Glomerular endothelial cell (primary cell): Measurements from ENCODE around the gene FIBCD1. TPM values are rescaled to one million over a fixed set of nuclear protein-coding genes. Genes with fewer than 3 reads are reported as not detected.

ENCODE experiments used
- DNase-seq: peaks from one replicate; pipeline ENCODE4 v3.0.0-alpha.2; 2011; ENCODE audit warnings: low read depth, low spot score; ENCODE audit errors: extremely low read depth
- total RNA-seq: library from RNA; depleted of rRNA; stranded (reverse); fragments of >200 nt; gene quantifications from 2 replicates; pipeline ENCODE4 v1.2.3, GENCODE V29; 2015

Gene FIBCD1
- total RNA-seq, 1 donor from 2014 or later: not detected

DNA sequence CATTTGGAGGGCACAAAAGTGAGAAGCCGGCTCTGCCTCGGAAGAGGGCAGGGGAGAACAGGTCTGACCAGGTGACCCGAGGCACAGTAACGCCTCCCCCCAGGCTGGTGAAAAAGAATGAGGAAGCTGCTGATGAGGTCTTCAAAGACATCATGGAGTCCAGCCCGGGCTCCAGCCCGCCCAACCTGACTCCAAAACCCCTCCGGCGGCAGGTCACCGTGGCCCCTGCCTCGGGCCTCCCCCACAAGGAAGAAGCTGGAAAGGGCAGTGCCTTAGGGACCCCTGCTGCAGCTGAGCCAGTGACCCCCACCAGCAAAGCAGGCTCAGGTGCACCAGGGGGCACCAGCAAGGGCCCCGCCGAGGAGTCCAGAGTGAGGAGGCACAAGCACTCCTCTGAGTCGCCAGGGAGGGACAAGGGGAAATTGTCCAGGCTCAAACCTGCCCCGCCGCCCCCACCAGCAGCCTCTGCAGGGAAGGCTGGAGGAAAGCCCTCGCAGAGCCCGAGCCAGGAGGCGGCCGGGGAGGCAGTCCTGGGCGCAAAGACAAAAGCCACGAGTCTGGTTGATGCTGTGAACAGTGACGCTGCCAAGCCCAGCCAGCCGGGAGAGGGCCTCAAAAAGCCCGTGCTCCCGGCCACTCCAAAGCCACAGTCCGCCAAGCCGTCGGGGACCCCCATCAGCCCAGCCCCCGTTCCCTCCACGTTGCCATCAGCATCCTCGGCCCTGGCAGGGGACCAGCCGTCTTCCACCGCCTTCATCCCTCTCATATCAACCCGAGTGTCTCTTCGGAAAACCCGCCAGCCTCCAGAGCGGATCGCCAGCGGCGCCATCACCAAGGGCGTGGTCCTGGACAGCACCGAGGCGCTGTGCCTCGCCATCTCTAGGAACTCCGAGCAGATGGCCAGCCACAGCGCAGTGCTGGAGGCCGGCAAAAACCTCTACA lies 54.2 kb downstream of the FIBCD1 start:
- no peak for DNase-seq

DNA sequence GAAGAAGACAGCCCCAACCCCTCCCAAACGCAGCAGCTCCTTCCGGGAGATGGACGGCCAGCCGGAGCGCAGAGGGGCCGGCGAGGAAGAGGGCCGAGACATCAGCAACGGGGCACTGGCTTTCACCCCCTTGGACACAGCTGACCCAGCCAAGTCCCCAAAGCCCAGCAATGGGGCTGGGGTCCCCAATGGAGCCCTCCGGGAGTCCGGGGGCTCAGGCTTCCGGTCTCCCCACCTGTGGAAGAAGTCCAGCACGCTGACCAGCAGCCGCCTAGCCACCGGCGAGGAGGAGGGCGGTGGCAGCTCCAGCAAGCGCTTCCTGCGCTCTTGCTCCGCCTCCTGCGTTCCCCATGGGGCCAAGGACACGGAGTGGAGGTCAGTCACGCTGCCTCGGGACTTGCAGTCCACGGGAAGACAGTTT lies 54.9 kb downstream of the FIBCD1 start:
- no peak for DNase-seq

DNA sequence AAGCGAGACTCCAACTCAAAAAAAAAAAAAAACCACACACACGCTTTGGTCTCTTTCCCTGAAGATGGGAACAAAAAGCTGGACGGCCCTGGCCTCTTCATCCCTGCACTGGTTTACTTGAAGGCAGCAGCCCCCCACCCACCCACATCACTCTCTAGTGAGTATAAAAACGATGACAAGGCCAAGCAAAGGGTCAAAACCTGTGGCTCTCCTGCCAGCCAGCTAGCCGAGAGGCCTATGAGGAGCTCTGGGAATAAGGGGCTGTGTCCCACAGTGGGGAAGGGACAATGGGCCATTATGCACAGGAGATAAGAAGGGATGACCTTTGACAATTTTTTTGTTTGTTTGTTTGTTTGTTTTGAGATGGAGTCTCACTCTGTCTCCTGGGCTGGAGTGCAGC lies 55.6 kb downstream of the FIBCD1 start:
- no peak for DNase-seq

DNA sequence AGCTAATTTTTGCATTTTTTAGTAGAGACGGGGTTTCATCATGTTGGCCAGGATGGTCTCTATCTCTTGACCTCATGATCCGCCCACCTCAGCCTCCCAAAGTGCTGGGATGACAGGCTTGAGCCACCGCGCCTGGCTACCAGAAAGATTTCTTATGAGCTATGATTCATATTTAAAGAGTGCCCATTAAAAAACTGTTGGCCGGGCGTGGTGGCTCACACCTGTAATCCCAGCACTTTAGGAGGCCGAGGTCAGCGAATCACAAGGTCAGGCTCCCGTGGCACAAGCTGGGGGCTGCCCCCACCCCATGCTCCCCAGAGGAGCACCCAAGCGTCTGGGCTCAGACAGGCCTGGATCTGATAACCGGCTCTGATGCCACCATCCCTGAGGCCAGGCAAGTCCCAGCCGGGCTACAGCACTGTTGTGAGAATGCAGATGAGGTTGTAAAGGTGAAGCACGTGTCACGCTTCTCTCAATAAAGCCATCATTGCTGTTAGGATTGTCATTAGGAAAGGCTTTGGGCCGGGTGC lies 56.3 kb downstream of the FIBCD1 start:
- no peak for DNase-seq

DNA sequence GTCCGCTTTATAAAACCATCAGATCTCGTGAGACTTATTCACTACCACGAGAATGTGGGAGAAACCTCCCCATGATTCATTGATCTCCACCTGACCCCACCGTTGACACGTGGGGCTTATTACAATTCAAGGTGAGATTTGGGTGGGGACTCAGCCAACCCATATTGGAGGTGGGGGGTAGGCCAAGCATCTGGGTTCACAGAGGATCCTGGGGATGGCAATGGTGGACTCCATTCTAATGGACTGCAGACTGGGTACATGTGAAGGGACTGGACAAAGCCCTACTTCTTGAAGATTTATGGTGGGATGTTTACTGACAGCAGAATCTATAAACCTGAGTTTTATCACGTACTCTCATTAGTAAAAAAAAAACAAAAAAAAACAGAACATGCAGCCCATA lies 57.5 kb downstream of the FIBCD1 start:
- no peak for DNase-seq

DNA sequence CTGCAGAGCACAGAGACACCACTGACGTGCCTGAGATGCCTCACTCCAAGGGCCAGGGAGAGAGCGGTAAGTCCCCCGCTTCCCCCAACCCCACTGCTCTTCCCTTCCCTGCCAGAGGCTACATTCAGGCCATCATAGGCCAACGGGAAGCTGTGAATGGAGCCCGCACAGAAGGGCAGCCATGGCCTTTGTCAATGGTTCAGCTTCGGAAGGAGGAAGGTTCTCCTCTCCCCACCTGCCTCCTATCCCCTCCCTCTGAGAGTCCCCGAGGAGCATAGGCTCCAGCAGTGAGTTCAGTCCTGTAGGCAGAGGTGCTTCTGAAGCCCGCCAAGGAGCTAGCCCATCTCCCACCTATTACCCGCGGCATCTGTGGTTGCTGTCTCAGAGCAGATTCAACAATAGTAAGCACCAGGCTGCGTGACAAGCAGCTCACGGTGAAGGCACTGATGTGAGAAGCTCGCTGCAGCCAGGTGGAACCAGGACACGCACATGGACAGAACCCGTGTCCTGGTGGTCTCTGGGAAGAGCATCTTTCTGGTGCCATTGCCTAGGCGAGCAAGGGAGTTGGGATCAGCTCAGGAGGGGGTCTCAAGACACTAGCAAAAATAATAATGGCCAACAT lies 58.3 kb downstream of the FIBCD1 start:
- DNase-seq: no peak

DNA sequence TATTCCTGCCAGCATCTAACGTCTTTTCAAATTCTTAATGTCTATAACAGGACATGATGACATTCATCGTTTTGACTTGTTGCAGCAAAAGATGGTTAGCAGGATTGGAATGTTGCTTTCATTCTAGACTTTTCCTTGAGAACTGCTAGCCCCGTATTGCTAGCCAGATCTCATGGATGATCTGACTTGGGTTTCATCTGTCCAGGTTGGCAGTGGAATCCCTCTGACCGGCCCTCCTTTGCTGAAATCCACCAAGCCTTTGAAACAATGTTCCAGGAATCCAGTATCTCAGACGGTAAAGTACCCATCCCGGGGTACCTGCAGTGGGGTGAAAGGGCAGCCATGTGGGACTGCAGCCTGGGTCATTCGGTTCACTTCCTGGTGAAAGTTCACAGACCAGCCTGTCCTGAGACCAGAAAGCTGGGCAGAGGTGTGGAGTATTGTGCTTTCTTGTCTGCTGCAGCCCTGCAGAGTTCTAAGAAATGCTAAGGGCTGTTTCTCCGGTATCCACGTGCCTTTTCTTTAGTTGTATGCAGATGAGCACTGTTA lies 59.1 kb downstream of the FIBCD1 start:
- no peak for DNase-seq

DNA sequence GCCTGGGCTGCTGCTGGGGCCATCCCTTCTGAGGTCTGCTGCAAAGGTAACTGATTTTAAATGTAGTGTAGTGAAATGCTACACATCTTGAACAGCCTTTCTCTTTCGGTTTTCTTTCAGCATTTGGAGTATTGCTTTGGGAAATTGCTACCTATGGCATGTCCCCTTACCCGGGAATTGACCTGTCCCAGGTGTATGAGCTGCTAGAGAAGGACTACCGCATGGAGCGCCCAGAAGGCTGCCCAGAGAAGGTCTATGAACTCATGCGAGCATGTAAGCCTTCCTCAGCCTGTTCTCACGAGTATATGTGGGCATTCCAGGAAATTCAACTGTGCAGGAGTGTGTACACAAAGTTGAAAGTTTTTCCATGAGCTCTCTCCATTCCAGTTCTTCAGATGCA lies 60.8 kb downstream of the FIBCD1 start:
- no peak for DNase-seq

DNA sequence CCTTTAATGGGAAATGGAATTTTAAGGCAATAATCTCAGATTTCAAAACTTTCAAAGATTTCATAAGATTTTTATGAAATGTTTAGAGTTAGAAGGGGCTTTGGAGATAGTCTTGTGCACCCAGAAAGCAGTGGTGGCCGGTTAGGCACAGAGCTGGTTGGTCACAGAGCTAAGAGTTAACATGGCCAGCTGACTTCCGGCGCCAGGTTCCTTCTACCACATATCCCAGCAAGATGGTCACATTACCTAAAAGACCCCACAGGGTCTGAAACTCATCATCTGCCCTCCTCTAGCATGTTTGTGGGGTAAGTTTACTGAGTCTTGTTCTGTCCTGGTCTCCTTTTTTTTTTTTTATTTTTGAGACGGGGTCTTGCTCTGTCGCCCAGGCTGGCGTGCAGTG lies 61.7 kb downstream of the FIBCD1 start:
- DNase-seq: no peak

DNA sequence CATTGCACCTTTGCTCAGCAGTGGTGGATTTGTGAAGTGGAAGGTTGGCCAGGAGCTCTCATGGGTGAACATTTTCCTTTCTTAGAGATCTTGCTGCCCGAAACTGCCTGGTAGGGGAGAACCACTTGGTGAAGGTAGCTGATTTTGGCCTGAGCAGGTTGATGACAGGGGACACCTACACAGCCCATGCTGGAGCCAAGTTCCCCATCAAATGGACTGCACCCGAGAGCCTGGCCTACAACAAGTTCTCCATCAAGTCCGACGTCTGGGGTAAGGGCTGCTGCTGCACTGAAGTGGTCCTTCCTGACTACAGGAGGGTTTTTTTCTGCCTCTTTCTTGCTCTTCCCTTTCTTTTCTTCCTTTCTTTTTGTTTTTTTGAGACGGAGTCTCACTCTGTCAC lies 64.3 kb downstream of the FIBCD1 start:
- DNase-seq: no peak

DNA sequence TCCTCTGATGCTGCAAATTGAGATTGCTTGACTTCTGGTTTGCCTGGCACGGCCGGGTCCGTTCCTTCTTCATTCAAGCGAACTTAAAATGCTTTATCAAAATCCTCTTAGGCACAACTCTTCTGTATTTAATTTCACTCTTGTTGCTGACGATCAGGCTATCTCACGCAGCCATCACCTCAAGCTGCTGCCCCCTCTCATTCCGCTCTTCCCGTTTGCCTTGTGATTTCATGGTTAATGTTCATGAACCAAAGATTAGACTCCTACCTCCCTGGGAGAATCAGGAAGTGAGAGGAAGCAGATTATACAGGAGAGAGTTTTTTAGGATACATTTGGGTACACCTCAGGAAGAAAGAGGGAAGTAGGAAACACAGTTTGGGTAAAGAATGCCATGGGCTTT lies 65.1 kb downstream of the FIBCD1 start:
- DNase-seq: no peak

DNA sequence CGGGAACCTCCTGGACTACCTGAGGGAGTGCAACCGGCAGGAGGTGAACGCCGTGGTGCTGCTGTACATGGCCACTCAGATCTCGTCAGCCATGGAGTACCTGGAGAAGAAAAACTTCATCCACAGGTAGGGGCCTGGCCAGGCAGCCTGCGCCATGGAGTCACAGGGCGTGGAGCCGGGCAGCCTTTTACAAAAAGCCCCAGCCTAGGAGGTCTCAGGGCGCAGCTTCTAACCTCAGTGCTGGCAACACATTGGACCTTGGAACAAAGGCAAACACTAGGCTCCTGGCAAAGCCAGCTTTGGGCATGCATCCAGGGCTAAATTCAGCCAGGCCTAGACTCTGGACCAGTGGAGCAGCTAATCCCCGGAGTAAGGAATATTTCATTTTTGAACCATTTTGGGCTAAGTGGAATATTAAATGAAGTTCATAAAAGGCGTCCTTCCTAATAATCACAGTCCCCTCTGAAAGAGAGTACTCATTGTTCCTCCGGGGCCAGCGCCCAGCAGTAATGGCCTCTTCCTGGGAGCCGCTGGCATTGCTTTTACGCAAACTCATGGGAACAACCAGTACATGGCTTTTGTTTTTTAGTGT lies 66.0 kb downstream of the FIBCD1 start:
- no peak for DNase-seq

DNA sequence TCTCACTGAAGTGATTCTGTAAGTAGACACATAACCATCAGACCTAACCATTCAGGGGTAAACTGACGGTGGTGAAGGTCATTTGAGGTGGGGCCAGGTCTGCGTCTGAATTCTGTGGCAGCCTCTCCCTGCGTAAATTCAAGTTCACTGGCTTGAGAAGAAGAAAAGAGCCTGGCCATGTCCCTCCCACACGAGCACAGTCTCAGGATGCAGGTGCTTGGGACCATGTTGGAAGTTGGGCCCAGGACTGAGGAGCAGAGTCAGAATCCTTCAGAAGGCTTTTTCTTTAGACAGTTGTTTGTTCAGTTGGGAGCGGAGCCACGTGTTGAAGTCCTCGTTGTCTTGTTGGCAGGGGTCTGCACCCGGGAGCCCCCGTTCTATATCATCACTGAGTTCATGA lies 66.5 kb downstream of the FIBCD1 start:
- DNase-seq: no peak

DNA sequence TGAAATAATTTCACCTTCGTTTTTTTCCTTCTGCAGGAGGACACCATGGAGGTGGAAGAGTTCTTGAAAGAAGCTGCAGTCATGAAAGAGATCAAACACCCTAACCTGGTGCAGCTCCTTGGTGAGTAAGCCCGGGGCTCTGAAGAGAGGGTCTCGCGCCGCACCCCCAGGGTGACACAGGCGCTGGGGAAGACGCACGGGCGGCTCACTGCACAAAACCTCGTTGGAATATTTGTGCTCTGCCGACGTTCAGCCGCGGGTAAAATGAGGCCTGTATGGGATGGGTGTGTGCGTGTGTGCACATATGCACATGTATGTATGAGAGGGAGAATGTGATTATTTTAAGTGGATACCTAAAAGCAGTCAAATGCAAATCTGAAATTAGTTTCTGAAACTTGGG lies 67.0 kb downstream of the FIBCD1 start:
- DNase-seq: no peak

DNA sequence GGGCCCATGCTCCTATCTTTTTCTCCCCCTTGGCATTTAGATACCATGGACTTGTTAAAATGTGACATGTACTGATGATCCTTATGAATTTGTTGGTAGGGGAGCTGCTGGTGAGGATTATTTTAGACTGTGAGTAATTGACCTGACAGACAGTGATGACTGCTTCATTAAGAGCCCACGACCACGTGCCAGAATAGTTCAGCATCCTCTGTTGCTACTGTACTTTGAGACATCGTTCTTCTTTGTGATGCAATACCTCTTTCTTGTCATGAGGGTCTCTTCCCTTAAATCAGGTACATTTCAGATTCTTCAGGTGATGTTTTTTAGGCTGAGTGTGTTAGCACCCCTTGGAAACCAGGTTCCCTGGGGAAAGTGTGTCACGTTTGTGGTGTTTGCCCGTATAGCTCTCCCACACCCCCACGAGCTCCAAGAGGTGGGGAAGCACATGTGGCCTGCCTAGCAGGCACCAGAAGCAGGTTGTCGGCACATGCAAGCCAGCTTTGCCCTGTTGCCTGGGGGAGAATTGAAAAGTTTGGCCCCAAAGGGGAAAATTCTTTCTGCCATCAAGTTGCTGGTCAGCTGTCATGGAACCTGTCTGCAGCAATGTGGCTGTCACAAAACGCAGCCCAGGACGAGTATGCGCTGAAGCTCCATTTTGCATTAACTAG lies 67.5 kb downstream of the FIBCD1 start:
- DNase-seq: no peak

DNA sequence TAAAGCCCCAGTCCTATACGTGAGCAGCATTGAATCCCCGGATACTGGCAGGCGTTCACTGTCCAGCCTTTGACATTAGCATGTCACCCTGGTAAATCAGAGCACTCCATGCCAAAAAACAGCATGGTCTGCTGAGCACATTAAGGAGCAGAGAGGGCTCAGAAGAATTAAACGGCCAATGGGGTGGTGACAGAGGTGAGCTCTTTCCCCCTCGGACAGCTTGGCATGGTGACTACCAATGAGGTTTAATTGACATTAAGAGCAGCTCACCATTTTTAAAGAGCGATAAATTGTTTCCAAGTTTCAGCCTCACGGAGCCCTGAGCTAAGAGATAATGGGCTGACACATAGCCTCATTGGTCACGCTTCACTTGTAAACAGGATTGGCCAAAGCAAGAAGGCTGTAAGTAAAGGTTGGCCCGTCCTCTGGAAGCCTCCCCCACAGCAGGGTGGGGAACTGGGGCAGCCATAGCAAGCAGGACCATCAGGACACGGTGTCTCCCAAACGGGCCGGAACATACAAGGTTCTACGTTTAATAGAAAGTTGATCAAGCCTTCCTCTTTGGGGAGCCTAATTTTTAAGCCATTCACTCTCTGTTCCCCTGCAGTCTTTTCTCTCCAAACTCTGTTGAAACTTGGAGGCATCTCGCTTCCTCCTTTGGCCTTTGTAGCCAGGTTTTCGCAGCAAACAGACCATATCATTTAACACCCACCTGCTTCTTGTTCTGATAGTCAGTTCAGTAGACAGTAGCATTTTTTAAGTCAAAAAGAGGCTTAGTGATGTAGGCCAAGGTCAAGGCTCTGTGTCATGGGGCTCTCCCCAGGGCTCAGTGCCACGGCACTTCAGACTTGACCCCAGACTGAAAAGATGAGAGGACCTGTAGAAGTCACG lies 68.3 kb downstream of the FIBCD1 start:
- DNase-seq: no peak

DNA sequence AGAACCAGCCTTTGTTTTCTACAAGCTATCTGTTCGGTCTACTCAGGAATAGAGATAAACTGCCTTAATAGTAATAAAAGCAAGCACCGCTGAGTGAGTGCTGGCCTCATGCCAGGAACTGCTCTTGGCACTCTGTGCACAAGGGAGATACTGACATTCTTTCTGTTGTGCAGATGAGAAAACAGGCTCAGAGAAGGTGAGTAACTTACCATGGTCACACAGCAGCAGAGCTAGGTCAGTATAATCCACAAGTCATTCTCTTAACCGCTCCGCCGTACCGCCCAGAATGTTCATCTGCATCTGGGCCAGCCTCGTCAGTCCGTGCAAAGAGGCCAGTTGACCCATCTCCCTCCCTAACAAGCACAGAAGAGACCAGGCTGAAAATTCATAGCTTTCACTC lies 69.8 kb downstream of the FIBCD1 start:
- no peak for DNase-seq

DNA sequence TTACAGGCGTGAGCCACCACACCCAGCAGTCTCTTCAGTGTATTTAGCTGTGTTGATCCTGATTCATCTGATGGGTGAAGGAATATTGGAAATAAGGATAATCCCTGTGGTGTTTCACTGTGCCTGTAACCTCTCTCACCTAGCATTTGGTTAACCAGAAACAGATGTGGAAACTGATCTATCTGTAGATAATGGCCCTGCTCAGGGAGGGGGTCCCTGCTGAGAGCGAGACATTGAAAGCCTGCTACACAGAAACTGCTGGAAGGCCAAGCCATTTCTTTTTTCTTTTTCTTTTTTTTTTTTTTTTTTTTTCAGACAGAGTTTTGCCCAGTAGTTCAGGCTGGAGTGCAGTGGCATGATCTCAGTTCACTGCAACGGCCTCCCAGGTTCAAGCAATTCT lies 70.8 kb downstream of the FIBCD1 start:
- DNase-seq: no peak

DNA sequence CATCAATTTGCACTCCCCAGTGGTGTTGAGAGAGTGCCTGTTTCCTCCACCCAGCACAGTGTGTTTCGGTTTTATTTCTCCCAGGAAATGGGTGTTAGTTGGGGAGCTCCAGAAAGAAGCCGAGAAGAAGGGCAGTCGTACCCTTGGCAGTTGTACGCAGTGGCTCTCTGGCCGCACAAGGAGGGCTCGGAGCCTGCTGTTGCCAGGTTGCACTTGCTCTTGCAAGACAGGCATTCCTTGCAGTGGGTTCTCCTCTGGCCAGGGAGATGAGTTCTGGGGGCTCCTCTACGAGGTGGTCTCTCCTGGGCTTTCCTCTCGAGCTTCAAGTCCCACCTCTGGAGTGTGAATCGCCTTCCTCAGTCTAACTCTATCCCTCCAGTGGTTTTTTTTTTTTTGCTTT lies 71.5 kb downstream of the FIBCD1 start:
- no peak for DNase-seq

DNA sequence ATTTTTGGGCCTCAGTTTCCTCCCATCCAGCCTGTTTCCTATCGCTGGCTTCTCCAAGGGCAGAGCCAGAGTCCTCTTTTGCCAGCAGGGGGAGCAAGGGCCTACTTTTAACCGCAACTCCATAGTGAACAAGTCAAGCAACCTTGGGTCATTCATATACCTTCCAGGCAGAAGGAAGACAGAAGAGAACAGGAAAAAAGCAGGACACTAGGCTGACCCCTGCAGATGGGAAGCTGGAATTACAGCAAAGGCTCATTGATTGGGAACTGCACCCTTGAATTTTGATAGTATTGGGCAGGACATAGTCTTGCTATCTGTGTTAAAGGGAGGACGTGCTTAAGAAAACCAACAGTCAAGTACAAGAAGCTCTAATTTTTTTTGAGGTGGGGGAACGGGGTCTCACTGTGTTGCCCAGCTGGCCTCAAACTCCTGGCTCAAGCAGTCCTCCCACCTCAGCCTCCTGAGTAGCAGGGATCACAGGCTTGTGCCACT lies 72.5 kb downstream of the FIBCD1 start:
- no peak for DNase-seq
